GM18505 (cell line): ENCODE results near the gene DAAM1.

Experiments used
- ATAC-seq: cut with Tn5 transposase; IDR thresholded peaks from one replicate; pipeline ENCODE4 v1.9.1; 2021; ENCODE audit not compliant: unreplicated experiment
- POLR2A ChIP-seq: IDR thresholded peaks from 4 replicates; pipeline ENCODE4 v1.6.1; 2011; ENCODE audit warnings: borderline replicate concordance; ENCODE audit not compliant: insufficient read depth, insufficient read length; ENCODE audit errors: extremely low read depth

Gene DAAM1

DNA sequence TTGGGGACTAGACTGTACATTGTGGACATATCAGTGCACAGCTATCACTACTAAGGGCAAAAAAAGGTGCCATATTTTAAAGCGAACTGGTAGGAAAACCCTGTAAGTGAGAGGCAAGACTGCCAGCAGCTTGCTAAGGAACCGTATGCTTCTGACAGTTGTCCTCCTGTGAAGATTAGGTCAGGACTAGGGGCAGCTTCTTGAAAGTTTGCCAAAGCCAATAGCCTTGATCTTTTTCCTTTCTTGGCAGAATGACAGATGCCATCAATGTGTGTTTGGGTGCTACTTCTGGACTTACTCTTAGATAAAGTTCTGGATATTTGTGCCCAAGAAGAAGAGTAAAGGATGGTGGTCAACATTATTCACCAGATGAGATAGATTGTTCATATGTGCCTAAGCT is 7.4 kb downstream of the DAAM1 start:
- ATAC-seq: no peak
- TF ChIP-seq POLR2A: no peak

DNA sequence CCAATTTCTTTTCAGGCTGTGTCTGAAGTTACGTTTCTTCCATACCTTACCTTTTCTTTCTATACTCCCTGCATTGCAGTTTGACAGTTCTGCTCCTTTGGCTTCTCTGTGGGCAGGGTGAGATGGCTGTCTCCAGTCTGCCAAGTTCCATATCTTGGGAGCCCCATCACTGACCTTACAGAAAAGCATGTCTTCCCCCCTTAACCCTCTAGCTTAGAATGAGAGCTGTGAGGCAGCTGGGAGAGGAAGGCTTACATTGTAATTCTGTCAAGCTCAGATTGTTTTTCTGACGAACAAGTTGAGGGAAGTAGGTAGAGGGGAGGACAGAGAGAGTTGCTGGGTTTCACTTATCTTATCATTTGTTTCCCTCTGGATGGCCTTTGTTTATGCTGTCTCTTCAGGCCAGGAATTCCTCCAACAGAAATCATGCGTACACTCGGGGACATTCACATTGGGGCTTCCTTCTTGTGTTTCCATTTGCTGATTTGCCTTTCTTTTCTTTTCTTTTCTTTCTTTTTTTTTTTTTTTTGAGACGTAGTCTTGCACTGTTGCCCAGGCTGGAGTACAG is 9.3 kb downstream of the DAAM1 start:
- no peak for TF ChIP-seq POLR2A
- no peak for ATAC-seq

DNA sequence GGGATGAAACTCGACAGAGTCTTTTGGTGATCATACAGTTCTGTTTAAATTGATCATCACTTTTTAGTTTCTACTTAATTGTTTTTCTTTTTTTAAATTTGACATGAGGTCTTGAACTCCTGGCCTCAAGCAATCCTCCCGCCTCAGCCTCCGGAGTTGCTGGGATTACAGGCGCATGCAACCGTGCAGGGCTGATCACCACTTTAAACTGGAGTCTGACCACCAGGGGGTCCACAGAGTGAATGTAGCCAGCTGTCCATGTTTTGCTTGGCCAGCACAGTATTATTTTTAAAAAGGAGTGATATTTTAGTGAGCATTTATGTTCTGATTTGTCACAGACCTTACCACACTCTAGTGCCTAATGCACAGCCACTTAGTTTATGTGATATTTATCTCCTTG is 10.7 kb downstream of the DAAM1 start:
- no peak for ATAC-seq
- no peak for TF ChIP-seq POLR2A

DNA sequence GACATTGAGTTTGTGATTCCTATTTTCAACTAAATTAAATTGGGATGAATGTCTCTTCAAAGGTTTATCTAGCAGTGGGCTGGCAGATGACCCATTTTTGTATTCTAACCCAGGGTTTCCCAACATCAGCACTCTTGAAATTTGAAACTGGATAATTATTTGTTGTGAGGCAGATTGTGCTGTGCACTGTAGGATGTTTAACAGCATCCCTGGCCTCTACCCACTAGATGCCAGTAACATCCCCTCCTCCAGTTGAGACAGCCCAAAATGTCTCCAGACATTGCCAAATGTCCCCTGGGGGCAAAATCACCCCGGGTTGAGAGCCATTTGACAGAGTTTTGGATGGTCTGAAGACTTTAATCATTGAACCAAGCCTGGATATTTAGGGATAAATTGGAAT is 11.1 kb downstream of the DAAM1 start:
- TF ChIP-seq POLR2A: no peak
- ATAC-seq: no peak

DNA sequence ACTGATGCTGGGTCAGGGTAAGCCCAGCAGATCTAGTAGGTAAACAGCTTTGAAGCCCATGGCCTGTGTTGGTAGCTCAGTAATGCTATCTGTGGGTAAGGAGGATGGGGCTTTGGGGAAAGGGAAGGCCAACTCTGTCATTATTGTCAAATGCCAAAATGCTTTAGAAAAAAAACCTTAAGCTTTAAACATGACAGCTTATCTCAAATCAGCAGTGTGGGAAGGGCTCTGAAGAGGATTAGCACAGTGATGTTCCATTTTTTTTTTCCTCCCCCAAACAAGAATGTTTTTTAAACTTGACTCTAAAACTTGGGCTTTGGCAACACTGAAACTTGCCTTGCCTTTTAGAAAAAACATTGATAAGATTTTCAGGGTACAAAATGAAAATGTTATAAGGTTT is 11.7 kb downstream of the DAAM1 start:
- no peak for TF ChIP-seq POLR2A
- ATAC-seq: no peak

DNA sequence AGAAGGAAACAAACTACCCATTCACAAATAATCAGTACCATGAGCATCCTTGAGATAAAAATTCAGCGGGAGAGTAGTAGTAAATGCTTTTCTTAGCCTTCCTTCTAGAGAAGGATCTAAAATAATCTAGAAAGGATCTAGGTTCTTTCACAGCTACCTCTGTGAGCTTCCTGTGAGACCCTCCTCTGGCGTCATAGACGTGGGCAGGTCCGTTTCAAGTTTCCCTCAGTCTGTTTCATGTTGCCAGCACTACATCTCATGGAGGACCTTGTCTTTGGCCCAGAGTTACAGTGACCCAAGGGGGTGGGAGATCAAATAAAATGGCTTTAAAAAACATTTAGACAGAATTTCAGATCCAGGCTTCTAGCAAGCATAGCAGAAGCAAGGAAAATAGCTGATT is 13.6 kb downstream of the DAAM1 start:
- TF ChIP-seq POLR2A: no peak
- no peak for ATAC-seq

DNA sequence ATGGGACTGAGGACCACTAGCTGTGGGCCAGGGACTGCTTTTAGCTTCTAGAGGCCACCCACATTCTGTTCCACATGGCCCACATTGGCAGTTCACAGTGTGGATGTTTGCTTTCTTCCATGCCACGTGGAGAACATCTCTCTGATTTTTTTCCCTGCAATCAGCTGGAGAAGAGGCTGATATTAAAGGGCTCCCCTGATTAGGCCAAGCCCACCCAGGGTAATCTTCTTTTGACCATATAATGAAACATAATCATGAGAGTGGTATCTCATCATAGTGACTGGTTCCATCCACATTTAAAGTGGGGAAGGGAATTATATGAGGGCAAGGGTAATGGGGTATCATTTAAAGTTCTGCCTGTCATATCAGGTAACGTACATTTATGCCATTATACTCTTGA is 15.8 kb downstream of the DAAM1 start:
- ATAC-seq: no peak
- TF ChIP-seq POLR2A: no peak

DNA sequence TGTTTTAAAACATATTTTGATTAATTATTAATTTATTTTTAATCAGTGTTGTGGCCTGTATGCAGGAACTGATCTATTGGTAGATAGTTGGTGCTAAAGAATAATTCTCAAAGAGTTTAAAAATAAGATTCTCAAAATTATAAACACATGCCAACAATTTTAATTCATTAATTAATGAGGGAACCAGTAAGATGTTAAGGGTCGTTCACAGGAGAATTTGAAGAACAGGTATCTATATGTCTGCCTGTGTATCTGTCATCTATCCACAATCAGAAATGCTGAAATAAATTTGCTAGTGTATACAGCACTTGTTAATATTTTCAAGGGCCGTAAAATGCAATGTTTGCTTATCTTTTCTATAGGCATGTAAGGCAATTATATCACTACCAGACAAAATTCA is 18.4 kb downstream of the DAAM1 start:
- ATAC-seq: no peak
- TF ChIP-seq POLR2A: no peak

DNA sequence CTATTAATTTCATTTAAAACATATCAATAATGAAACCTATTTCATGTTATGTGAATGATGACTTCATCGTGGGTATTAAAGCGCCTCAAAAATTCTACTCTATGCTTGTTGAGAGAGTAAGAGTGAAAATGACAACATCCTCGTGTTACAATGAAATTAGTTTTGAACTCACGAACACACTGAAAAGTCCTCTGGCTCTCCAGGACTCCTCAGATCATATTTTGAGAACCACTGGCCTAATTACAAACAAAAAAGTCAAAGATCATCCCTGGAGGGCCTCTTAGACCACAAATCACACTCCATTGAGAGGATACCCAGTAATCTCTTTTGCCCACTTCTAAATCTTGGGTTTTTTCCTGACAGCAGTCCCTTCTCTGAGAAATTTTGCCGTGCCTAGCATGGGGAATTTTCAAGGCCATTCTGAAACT is 19.1 kb downstream of the DAAM1 start:
- no peak for TF ChIP-seq POLR2A
- ATAC-seq: no peak

DNA sequence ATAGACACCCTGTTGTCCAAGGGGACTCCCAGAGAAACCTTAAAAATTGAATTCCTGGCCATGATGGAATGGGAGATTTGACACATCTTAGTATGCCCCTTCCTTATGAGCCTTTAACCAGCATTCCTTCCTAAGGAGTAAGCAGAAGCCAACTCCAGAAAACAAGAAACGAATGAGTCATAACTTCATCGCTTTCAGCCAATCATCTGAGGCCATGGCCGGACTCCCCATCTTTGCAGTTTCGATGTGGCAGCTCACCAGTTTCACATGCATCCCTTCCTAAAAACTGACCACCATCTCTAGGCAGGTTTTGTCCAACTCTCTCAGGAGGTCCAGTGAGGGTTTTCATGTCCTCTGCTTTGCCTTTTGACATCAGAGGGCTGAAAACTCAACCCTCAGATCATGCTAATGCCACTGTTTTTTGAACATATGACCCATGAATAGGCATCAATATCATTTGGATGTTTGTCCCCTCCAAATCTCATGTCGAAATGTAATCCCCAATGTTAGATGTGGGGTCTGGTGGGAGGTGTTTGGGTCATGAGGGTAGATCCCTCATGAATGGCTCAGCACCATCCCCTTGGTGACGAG is 19.9 kb downstream of the DAAM1 start:
- no peak for ATAC-seq
- TF ChIP-seq POLR2A: no peak

DNA sequence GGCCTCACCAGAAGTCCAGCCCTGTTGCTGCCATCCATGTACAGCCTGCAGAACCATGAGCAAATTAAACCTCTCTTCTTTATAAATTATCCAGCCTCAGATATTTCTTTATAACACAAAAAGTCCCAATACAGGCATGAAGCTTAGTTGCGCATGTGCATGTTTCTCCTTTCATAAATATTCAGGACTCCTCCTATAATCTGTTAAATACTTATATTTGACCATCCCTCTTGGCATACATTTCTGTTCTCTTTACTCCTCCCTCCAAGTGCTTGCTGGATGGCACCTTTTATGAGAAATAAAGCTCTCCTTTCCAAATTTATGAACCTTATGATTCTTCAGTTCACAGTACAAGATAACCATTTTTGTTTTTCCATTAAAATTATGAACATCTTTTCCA is 20.5 kb downstream of the DAAM1 start:
- no peak for ATAC-seq
- TF ChIP-seq POLR2A: no peak

DNA sequence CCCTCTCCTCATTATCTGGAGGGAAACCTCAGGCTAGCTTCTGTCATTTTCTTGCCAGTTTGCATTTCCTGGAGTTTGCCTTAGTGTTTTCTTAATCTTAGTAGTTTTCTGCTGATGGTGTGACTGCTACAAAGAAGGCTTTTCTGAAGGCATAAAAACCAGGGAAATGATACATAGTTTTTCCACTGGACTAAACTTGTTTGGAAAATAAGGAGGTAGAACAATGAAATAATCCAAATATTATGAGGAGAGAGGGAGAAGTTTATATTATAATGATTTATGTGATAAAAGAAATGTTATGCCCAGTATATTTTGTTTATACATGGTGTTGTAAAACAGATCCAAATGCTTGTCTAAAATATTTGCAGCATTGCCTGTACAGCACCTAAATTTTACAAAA is 22.2 kb downstream of the DAAM1 start:
- TF ChIP-seq POLR2A: no peak
- no peak for ATAC-seq

DNA sequence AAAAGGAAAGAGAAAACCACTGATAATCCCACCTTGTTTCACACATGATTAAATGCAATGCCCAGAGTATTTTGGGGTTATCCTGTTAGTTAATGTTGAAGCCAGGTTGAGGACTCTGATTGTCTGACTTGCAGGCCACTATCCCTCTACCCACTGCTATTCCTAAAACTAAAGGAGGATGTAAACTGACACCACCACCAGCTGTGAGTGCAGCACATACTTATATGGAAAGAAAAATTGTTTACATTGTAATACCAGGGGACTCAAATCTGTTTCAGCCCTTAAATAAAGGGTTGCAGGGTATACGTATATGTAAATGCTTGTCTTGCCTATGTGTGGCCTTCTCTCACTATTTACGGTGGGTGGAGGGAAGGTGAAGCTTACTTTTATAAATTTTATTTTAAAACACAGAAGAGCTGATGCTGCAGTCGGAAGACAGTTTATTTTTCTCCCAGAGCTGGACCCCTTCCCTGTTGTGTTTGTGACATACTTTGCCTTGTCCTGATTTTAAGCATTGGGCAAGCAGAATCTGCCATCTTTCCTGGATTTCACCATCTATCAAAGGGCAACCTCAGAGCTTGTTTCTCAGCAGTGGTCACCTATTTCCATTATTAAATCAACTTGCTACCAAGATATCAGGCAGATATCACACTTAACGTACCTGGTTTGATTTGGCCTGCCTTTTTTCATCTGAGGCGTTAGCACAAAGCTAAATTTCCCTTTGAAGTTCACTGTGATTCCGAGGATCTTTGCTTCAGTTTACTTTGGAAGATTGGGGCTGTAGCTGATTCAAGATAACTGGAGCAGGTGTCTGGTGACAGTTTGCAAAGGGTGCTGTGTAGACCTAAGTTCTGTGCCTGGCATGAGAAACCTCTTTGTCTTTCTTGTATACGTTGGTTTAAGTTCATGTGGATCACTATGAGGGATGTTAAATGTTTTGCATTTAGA is 25.2 kb downstream of the DAAM1 start:
- ATAC-seq: no peak
- no peak for TF ChIP-seq POLR2A
